MCF 10A (cell line): ENCODE data around the gene SYNDIG1. TPM values are rescaled to one million over a fixed set of nuclear protein-coding genes. Genes with fewer than 3 reads are reported as not detected.

Source experiments
- BruUV-seq: library from RNA; stranded (reverse); fragments of 400-500 nt; replicated peaks from 2 replicates; lab custom pipeline; 2021; lab: Mats Ljungman, UMichigan
- CTCF ChIA-PET: fragments of 300-600 bp; sonication (Branson Sonifier 250); formaldehyde crosslinking; extraction: SDS; loops from one replicate; lab custom pipeline; 2021; ENCODE audit warnings: antibody characterized with exemption, inconsistent platforms; lab: Yijun Ruan, JAX
- POLR2A ChIA-PET: fragments of 300-600, 350-650 bp; sonication (Branson Sonifier 250); formaldehyde crosslinking; extraction: SDS; loops from one replicate; lab custom pipeline; 2020; ENCODE audit warnings: antibody characterized with exemption, inconsistent platforms; lab: Yijun Ruan, JAX
- DNase-seq: peaks from one replicate; pipeline ENCODE4 v3.0.0-alpha.2; 2018; ENCODE audit not compliant: unreplicated experiment
- H3K27ac Mint-ChIP-seq: one replicate; pipeline ENCODE4 v1.8.0; 2022; ENCODE audit warnings: mild to moderate bottlenecking, low read depth, mixed read lengths; ENCODE audit not compliant: unreplicated experiment
- H3K27me3 Mint-ChIP-seq: one replicate; pipeline ENCODE4 v1.8.0; 2022; ENCODE audit warnings: mixed read lengths; ENCODE audit not compliant: insufficient read depth, unreplicated experiment
- H3K36me3 Mint-ChIP-seq: one replicate; pipeline ENCODE4 v1.8.0; 2022; ENCODE audit warnings: mild to moderate bottlenecking, moderate library complexity, mixed read lengths; ENCODE audit not compliant: insufficient read depth, unreplicated experiment
- H3K4me1 Mint-ChIP-seq: one replicate; pipeline ENCODE4 v1.8.0; 2022; ENCODE audit warnings: mixed read lengths; ENCODE audit not compliant: insufficient read depth, unreplicated experiment
- H3K4me3 Mint-ChIP-seq: one replicate; pipeline ENCODE4 v1.8.0; 2022; ENCODE audit warnings: mild to moderate bottlenecking, moderate library complexity, mixed read lengths; ENCODE audit not compliant: unreplicated experiment
- H3K9me3 Mint-ChIP-seq: one replicate; pipeline ENCODE4 v1.8.0; 2022; ENCODE audit warnings: mixed read lengths; ENCODE audit not compliant: unreplicated experiment
- intact Hi-C: fragments of 100-400 bp; cut with micrococcal nuclease; formaldehyde crosslinking; loops from 2 replicates; pipeline ENCODE4 v1.14.1; 2022
- total RNA-seq: library from RNA; stranded (reverse); gene quantifications from 2 replicates; pipeline ENCODE4 v1.2.3, GENCODE V29; 2022
- TF ChIP-seq, protein P1 (sequence below): fragments of 200-600 bp; IDR thresholded peaks from one replicate; pipeline ENCODE4 v1.8.0; 2022; ENCODE audit warnings: antibody characterized with exemption, mild to moderate bottlenecking; ENCODE audit not compliant: unreplicated experiment

Gene SYNDIG1
- total RNA-seq, 1 experiment from 2014 or later: not detected

DNA sequence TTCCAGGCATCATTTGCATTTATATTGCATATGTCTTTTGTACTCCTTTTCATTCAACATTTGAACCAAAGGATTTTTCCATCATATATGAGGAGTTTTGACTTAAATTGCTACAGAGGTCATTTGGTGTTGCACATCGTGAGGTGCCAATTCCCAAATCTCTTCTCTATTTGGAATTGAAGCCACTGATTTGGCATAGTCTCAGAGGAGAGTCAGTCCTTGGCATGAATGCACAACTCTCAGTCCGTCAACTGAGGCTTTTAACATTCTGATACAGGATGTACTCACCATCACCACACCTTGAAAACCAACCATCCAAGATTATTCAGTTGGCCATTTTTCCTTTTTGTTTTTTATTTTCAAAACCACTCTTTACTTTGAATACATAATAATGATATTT is 31.1 kb upstream of the SYNDIG1 start:
- intact Hi-C loops: no loop called here
- Mint-ChIP-seq H3K4me3 (no peak overlapping the region), H3K36me3 (no peaks in the 10 kb centered on the region), H3K27me3 (no peaks in the 10 kb centered on the region), H3K9me3 (peaks cover 19% of the 10 kb centered on the region), H3K4me1 (no peaks in the 10 kb centered on the region), H3K27ac (no peak overlapping the region)
- no TSS peak for BruUV-seq
- ChIA-PET CTCF (no interaction called here), POLR2A (no interaction called here)
- TF ChIP-seq, protein P1, sequence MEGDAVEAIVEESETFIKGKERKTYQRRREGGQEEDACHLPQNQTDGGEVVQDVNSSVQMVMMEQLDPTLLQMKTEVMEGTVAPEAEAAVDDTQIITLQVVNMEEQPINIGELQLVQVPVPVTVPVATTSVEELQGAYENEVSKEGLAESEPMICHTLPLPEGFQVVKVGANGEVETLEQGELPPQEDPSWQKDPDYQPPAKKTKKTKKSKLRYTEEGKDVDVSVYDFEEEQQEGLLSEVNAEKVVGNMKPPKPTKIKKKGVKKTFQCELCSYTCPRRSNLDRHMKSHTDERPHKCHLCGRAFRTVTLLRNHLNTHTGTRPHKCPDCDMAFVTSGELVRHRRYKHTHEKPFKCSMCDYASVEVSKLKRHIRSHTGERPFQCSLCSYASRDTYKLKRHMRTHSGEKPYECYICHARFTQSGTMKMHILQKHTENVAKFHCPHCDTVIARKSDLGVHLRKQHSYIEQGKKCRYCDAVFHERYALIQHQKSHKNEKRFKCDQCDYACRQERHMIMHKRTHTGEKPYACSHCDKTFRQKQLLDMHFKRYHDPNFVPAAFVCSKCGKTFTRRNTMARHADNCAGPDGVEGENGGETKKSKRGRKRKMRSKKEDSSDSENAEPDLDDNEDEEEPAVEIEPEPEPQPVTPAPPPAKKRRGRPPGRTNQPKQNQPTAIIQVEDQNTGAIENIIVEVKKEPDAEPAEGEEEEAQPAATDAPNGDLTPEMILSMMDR: no peak
- DNase-seq: no peak

DNA sequence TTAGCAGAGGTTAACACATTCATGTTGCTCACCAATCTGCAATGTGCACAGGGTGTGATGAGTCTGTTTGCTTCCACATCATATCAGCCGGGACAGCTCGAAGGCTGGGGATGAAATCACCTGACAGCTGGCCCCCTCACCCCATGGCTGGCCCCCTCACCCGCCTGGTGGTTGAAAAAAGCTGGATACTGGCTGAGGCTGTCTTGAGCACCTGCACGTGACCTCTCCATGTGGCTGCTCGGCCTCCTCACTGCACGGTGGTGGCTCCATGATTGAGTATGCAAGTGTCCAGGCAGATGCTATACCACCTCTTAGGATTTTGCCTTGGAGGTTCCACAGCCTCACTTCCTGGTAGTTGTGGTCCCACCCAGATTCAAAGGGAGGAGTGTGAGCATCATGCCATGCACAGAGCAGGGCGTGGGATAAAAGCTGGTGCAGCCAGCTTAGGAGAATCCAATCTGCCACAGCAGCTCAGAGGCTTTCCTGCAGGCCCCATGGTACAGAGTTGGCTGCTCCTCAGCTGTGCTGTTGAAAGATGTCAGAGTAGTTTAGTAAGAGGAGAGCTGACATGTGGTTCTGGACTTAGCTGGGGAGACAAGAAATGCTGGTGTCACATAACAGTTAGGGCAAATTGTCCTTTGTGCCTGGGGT is 29.6 kb upstream of the SYNDIG1 start:
- no peaks in the 10 kb centered on the region for H3K36me3 Mint-ChIP-seq
- no peaks in the 10 kb centered on the region for H3K4me1 Mint-ChIP-seq
- BruUV-seq: no TSS peak
- peaks cover 11% of the 10 kb centered on the region for H3K9me3 Mint-ChIP-seq
- no peak overlapping the region for H3K4me3 Mint-ChIP-seq
- no peak for DNase-seq
- ChIA-PET POLR2A (no interaction called here), CTCF (no interaction called here)
- H3K27ac Mint-ChIP-seq: no peak overlapping the region
- H3K27me3 Mint-ChIP-seq: no peaks in the 10 kb centered on the region
- TF ChIP-seq, protein P1: no peak
- intact Hi-C loops: no loop called here

DNA sequence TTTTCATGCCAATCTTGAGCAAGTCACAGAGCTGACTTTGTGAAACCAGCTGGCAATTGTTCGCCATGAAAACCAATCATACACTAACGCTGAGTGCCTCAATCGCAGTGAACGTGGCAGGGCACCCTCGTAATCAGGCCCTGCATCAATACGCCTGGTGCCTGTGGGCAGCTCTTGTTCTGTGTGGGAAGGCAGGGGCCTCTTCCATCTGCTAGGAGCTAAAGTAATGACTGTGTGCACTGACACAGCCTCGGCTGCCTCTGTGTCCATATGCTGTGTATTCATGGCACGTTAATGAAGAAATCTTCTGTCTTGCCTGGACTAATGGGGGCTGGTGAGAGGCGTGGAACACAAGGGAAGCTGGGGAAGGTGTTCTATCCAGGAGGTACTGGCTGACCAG is 27.8 kb upstream of the SYNDIG1 start:
- BruUV-seq: no TSS peak
- CTCF ChIA-PET: no interaction called here

DNA sequence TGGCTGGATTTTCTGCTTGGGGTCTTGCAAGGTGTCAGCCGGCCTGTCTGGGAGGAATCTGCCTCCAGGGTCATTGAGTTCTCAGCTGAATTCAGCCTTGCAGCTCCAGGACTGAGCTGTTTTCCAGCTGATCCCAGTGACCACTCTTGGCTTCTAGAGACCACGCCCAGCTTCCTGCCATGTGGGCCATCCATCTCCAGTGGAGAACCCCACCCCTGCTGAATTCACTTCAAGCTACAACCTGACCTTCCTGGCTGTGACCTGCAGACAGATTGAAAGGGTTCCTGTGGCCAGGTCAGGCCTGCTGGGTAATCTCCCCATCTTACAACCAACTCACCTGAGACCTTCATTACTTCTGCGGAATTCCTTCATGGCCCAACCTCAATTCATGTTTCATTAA is 26.5 kb upstream of the SYNDIG1 start:
- DNase-seq: no peak
- TF ChIP-seq, protein P1: no peak
- Mint-ChIP-seq H3K27ac (no peak overlapping the region), H3K4me3 (no peak overlapping the region), H3K9me3 (peaks cover 23% of the 10 kb centered on the region), H3K36me3 (no peaks in the 10 kb centered on the region), H3K4me1 (no peaks in the 10 kb centered on the region), H3K27me3 (no peaks in the 10 kb centered on the region)
- intact Hi-C loops: no loop called here
- BruUV-seq: no TSS peak
- POLR2A ChIA-PET: no interaction called here
- CTCF ChIA-PET: no interaction called here

More for the DNA sequence above, 27.8 kb upstream of the SYNDIG1 start:
- no peaks in the 10 kb centered on the region for H3K36me3 Mint-ChIP-seq
- H3K27ac Mint-ChIP-seq: no peak overlapping the region
- DNase-seq: no peak
- no peaks in the 10 kb centered on the region for H3K27me3 Mint-ChIP-seq
- H3K4me1 Mint-ChIP-seq: no peaks in the 10 kb centered on the region
- peaks cover 11% of the 10 kb centered on the region for H3K9me3 Mint-ChIP-seq
- intact Hi-C loops: no loop called here
- H3K4me3 Mint-ChIP-seq: no peak overlapping the region
- TF ChIP-seq, protein P1: no peak
- POLR2A ChIA-PET: no interaction called here
